ENCODE results near the gene TNRC6B. TPM values are rescaled to one million over a fixed set of nuclear protein-coding genes. Genes with fewer than 3 reads are reported as not detected.

The TNRC6B gene
- total RNA-seq, 2 experiments from 2014 or later = 37.0 to 63.7 TPM

DNA sequence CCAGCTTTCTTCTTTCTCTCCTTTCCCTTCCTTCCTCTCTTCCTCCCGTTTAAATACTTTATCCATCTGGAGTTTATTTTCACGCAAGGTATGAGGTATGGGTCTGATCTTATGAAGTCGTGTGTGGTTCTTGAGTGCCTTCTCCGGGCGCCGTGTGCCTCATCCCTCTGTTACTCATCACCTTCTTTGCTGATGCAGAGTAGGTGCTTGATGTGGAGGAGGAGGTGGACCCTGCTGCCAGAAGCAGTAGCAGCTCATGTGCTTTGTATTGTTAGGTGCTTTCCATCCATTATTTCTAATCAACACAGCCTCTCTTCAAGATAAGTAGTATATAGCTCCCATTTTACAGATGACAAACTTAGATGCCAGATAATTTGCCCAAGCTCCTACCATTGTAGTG is 47.0 kb downstream of the TNRC6B start:
- Histone ChIP-seq H3K27ac (ENCODE audit: low read depth, low read length, poor library complexity, severe bottlenecking) (no peak overlapping the region), H3K36me3 (ENCODE audit: insufficient read depth, low read length) (peaks cover 18% of the 10 kb centered on the region), H3K4me1 (ENCODE audit: insufficient read depth, low read length, poor library complexity, severe bottlenecking) (peaks cover 6% of the 10 kb centered on the region), H3K79me2 (ENCODE audit: insufficient read depth, low read depth, low read length) (peaks cover 72% of the 10 kb centered on the region; the same call in 1 of the 2 replicates), H2AFZ (ENCODE audit: low read length) (no peak overlapping the region), H4K20me1 (ENCODE audit: insufficient read depth, low read length) (peaks cover 14% of the 10 kb centered on the region; the same call in 1 of the 2 replicates), H3K9me2 (ENCODE audit: insufficient read depth, low read length) (no peaks in the 10 kb centered on the region), H3K9me3 (ENCODE audit: low read length) (no peaks in the 10 kb centered on the region), H3K4me3 (ENCODE audit: low read depth, low read length, poor library complexity, severe bottlenecking) (no peak overlapping the region), H3K4me2 (ENCODE audit: low read length) (no peak overlapping the region)
- BruUV-seq (replicated peaks) = no TSS peak
- intact Hi-C loops (cut with micrococcal nuclease; ENCODE audit: unreplicated experiment) = no loop called here
- TF ChIP-seq EZH2phosphoT487 (IDR thresholded peaks at IDR 0.05; ENCODE audit: borderline replicate concordance, low read depth, low read length) = no peak
- TF ChIP-seq, protein P1, sequence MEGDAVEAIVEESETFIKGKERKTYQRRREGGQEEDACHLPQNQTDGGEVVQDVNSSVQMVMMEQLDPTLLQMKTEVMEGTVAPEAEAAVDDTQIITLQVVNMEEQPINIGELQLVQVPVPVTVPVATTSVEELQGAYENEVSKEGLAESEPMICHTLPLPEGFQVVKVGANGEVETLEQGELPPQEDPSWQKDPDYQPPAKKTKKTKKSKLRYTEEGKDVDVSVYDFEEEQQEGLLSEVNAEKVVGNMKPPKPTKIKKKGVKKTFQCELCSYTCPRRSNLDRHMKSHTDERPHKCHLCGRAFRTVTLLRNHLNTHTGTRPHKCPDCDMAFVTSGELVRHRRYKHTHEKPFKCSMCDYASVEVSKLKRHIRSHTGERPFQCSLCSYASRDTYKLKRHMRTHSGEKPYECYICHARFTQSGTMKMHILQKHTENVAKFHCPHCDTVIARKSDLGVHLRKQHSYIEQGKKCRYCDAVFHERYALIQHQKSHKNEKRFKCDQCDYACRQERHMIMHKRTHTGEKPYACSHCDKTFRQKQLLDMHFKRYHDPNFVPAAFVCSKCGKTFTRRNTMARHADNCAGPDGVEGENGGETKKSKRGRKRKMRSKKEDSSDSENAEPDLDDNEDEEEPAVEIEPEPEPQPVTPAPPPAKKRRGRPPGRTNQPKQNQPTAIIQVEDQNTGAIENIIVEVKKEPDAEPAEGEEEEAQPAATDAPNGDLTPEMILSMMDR (conservative IDR thresholded peaks at IDR 0.05; ENCODE audit: low read length) = no peak
- CTCF ChIA-PET (ENCODE audit: unreplicated experiment) = no interaction called here
- DNase-seq (ENCODE audit: low spot score) = no peak
- POLR2A ChIA-PET = no interaction called here

GRCh38 chr22:40226620-40227019 is 48.9 kb downstream of the TNRC6B start:
- Histone ChIP-seq H3K4me2 (ENCODE audit: low read length) (no peak overlapping the region), H3K9me2 (ENCODE audit: insufficient read depth, low read length) (no peaks in the 10 kb centered on the region), H3K27ac (ENCODE audit: low read depth, low read length, poor library complexity, severe bottlenecking) (no peak overlapping the region), H4K20me1 (ENCODE audit: insufficient read depth, low read length) (peaks cover 14% of the 10 kb centered on the region; the same call in 1 of the 2 replicates), H3K79me2 (ENCODE audit: insufficient read depth, low read depth, low read length) (peaks cover 66% of the 10 kb centered on the region; the same call in 1 of the 2 replicates), H3K4me1 (ENCODE audit: insufficient read depth, low read length, poor library complexity, severe bottlenecking) (no peaks in the 10 kb centered on the region), H3K9me3 (ENCODE audit: low read length) (no peaks in the 10 kb centered on the region), H3K4me3 (ENCODE audit: low read depth, low read length, poor library complexity, severe bottlenecking) (no peak overlapping the region), H2AFZ (ENCODE audit: low read length) (no peak overlapping the region), H3K36me3 (ENCODE audit: insufficient read depth, low read length) (peaks cover 19% of the 10 kb centered on the region)
- ChIA-PET CTCF (ENCODE audit: unreplicated experiment) (no interaction called here), POLR2A (no interaction called here)
- no peak for DNase-seq (ENCODE audit: low spot score)
- no TSS peak for BruUV-seq (replicated peaks)
- no peak for TF ChIP-seq EZH2phosphoT487 (IDR thresholded peaks at IDR 0.05; ENCODE audit: borderline replicate concordance, low read depth, low read length)
- TF ChIP-seq, protein P1 (conservative IDR thresholded peaks at IDR 0.05; ENCODE audit: low read length) = no peak
- intact Hi-C loops (cut with micrococcal nuclease; ENCODE audit: unreplicated experiment) = no loop called here

DNA sequence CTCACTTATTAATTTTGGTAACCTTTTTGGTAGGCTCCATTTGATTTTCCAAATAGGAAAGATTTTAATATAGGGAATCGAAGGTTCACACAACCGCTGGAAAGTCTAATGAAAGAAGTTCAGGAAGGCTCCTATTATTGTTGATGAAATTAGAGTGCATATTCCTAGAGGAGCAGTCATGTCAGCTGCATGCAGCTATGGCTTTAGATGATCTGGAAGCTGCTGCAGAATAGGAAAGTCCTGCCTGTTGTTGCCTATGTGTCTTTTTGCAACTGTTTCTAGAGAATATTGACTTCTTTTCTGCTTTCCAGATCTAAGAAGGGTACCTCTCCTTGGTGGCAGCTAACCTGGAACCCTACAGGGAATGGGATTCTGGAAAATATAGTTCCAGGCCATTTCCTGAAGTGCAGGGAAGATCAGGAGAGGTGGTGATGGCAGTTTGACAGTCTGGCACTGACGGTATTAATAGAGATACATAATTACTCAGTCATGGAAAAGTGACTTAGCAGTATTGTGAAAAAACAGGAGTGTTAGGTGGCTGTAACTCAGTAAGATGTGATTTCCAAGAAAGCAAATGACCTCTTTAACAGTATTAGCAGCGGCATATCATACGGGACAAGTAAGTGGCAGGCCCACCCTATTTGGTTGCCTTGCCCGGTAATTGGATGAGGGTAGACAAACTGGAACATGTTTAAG is 54.0 kb downstream of the TNRC6B start:
- H3K9me2 ChIP-seq (ENCODE audit: insufficient read depth, low read length) = no peaks in the 10 kb centered on the region
- POLR2A ChIA-PET = no interaction called here

More for the DNA sequence above, 54.0 kb downstream of the TNRC6B start:
- CTCF ChIA-PET (ENCODE audit: unreplicated experiment) = no interaction called here
- Histone ChIP-seq H3K36me3 (ENCODE audit: insufficient read depth, low read length) (peaks cover 19% of the 10 kb centered on the region), H3K4me1 (ENCODE audit: insufficient read depth, low read length, poor library complexity, severe bottlenecking) (no peaks in the 10 kb centered on the region), H3K4me3 (ENCODE audit: low read depth, low read length, poor library complexity, severe bottlenecking) (no peak overlapping the region), H4K20me1 (ENCODE audit: insufficient read depth, low read length) (no peaks in the 10 kb centered on the region), H3K9me3 (ENCODE audit: low read length) (no peaks in the 10 kb centered on the region), H2AFZ (ENCODE audit: low read length) (no peak overlapping the region), H3K79me2 (ENCODE audit: insufficient read depth, low read depth, low read length) (peaks cover 43% of the 10 kb centered on the region; the same call in 1 of the 2 replicates), H3K27ac (ENCODE audit: low read depth, low read length, poor library complexity, severe bottlenecking) (no peak overlapping the region), H3K4me2 (ENCODE audit: low read length) (no peak overlapping the region)
- TF ChIP-seq, protein P1 (conservative IDR thresholded peaks at IDR 0.05; ENCODE audit: low read length) = no peak
- no peak for TF ChIP-seq EZH2phosphoT487 (IDR thresholded peaks at IDR 0.05; ENCODE audit: borderline replicate concordance, low read depth, low read length)
- intact Hi-C loops (cut with micrococcal nuclease; ENCODE audit: unreplicated experiment) = no loop called here
- BruUV-seq (replicated peaks) = no TSS peak
- DNase-seq (ENCODE audit: low spot score) = no peak

Data from OCI-LY7 (cell line).